ENCODE data around the gene GIPC3.
A peak's percentile ranks its signal among the peaks of the same experiment; 100 is the strongest.
"Not testable (repeated sequence)": the region's sequence is repeated elsewhere in the genome, so short reads cannot be mapped to it uniquely, and the experiment has no call there.

The GIPC3 gene

DNA sequence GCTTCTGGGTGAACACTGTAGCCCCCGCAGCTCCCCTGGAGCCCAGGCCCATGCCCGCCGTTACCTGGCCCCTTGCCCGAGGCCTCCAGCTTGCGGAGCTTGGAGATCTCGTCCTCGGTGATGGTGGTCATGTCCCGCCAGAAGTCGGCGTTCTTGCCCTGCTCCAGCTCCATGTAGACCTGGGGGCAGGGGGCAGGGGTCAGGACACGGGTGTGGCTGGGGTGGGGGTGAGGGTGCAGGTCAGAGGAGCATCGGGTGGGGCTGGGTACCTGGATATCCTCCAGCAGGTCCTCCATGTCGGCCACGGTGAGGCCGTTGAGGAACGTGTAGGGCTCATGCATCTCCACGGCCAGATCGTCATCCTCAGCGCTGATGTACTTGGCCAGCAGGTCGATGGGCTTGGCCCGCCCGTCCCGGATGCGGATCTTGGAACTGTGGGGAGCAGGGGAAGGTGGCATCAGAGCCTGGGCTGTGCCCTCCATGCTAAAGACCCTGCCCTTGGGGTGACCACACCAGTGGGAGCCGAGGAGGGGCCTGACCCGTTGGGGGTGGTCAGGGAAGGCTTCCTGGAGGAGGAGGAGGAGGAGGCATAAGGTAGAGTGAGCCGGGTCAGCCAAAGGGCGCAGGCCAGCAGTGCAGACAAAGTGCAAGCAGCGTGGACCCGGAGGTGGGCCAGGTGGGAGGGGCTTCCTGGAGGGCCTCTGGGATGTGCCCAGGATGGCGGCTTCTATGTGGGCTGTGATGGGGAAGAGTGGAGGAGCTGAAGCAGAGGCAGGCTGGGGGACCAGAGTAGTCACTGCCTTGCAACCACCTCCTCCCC is 33.7 kb downstream of the GIPC3 start:
- DNase-seq (ENCODE audit: low spot score), result no peak

DNA sequence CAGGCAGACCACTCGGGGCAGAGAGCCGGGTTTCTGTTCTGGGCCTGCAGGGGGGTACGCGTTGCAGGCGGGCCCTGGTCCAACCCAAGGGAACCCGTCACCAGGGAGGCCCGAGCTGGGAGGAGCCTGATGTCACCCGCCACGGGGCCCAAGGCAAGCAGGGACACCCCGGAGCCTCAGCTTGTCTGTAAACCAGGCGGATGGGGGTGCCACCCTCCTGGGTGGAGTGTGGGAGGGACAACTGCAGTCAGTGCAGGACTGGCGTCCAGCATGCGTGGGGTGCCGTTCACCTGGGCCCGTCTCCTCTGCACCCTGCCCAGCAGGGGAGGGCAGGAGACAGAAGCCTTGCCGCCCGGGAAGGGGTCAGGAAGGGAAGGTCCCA is 34.3 kb downstream of the GIPC3 start:
- DNase-seq (ENCODE audit: low spot score), result no peak

DNA sequence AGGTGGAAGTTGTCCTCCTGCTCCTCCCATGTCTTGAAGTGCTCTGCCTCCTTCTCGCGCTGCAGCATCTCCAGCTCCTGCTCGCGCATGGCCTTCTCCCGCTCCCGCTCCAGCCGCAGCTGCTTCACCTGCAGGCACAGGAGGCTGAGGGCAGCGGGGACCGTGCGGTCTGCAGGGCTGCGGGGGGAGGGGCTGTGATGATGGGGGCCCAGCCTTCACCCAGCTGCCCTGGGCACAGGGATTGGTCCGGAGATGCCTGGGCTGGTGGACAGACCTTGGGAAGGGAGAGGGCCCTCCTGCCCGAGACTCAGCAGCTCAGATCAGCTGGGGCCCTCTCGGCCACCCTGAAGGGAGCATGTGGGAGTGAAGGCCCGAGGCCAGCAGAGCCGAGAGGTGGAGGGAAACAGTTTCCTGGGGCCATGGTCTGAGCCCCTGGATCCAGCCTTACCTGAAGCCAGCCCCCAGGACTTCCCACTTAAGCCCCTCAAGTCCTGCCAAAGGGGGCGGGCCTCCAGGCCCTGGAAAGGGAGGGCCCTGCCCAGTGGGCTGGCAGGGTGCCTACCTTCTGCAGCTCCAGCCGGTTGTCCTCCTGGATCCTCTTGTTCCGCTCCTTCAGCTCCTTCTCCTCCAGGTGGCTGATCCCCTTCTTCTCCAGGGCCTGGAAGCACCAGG is 35.0 kb downstream of the GIPC3 start:
- DNase-seq (ENCODE audit: low spot score), result no peak

DNA sequence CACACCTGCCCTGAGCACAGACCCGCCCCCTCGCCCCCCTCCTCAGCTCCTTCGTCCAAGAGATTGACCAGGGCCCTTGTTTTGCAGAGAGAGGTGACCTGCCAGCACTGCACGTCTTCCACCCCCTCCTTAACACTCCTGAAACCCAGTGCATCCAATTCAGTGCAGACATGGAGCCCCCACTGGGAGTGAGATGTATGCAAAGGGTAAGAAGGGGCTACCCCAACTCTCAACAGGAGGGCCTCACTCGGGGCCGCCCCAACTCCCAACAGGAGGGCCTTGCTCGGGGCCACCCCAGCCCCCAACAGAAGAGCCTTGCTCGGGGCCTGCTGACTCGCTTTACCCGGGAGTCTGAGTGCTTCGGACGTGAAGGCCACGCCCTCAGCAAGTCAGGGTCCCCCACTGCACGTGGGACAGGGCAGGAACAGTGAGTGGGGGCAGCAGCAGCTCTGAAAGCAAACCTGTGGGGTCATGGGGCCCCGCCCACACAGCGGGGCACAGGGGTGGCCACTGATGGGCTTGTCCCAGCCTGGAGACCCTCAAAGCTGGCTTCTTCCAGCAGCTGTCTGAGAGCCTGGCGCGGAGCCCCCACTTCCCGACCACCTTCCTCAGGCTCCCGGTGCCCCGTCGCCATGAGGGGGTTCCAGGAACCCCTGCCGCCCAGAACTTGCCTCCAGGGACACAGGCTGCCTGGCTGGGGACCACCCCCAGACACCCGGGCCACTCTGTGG is 35.7 kb downstream of the GIPC3 start:
- no peak for DNase-seq (ENCODE audit: low spot score)

DNA sequence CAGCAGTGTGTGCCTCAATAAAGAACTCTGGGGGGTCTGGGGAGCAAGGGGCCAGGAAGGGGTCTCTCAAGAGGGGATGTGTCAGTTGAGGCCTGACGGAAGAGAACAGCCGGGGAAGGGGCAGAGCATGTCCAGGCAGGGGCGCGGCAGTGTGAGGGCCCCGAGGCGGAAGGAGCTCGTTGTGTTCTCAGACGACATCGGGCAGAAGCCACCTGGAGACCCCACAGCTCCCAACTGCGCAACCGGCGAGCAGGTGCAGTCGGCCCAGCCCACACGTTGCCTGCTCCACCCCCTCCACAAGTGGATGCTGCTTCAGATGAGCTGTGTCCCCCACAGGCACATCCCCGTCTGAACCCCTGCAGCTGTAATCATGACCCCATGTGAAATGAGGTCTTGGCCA is 36.4 kb downstream of the GIPC3 start:
- DNase-seq (ENCODE audit: low spot score), result no peak

DNA sequence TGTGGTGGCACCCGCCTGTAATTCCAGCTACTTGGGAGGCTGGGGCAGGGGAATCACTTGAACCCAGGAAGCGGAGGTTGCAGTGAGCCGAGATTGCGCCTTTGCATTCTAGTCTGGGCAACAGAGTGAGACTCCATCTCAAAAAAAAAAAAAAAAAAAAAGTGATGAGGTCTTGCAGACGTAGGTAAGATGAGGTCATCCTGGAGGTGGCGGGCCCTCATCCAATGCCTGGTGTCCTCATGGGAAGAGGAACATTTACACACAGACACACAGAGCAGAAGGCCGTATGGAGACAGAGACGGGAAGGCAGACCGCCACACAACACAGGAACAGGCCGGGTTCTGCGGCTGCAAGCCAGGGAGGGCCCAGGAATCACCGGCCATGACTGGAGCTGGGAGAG is 36.9 kb downstream of the GIPC3 start:
- no peak for DNase-seq (ENCODE audit: low spot score)

DNA sequence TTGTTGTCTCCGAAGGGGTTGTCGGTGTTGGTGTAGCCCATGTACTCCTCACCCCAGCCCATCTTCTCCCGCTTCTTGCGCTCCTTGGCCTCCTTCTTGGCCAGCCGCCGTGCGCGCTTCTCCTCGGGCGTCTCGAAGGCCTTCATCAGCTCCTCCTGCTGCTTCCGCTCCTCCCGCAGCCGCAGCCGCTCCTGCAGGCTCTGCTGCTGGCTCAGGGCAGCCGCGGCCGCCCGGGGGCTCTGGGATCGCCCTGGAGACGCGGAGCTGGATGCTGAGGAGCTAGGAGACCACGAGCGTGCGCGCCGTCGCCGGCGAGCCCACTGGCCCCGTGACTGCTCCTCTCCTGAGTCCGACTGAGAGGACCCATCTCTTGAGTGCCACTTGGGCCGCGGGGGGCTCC is 38.4 kb downstream of the GIPC3 start:
- no peak for DNase-seq (ENCODE audit: low spot score)

DNA sequence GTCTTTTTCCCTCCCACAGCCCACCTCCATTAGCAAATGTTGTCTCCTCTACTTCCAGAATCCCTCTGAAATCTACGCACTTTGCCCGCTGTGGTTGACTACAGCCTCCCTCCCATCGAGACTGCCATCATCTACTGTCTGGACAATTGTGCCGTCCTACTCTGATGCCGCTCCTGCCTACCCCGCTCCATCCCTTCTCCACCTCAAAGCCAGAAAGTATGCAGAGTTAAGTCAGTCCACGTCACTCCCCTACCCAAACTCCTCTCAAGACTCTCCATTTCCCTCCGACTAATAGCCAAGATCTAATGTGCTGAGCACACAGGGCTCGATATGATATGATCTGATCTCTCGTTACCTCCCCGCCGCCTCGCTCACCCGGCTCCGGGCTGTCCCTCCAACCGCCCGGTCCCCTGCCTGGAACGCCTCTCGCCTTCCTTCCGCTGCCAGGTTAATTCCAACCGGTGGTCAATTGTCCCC is 40.8 kb downstream of the GIPC3 start:
- DNase-seq (ENCODE audit: low spot score), result no peak

DNA sequence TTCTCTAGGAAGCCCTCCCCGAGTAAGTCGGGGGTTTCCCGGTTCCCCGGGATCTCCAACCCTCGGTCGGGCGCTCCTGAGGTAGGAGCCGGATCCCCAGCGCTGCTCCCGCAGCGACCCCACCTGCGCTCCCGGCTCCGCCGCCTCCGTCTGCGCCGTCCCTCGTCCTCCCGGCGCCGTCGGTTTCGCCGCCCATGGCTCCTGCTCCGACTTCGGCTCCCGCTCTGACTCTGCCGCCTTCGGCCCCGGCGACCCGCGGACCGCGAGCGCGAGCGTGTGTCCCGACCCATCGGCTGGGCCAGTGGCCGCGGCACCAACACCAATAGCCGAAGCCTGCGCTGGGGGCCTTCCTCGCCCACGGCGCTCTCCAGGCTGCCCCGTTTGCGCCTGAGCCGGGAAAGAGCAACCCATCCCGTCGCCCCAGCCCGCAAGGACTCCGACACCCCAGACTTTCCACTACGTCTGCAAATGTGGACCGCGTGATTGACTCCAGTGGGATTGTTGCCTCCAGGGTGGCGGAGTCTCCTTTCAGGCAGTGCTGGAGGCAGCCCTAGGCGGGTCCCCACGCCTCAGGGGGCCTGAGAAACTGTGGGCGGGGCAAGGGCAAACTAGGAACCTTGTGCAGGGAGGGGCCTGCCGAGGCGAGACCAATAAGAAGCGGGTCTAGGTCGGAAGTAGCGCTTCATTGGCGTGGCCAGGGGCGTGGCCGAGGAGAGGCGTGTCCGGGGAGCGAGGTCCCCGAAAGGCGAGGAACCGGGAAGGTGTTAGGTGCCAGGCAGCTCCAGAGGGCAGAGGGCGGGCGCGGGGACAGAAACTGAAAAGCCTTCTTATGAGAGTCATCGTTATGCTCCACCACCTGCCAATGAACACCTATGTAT is 41.4 kb downstream of the GIPC3 start, which contains the start of gene CACTIN:
CACTIN (minus strand) TSS at position 318 of the 878 bp plus-strand sequence; CDS start at position 290, 28 bp downstream.
- peak; percentile 99 for DNase-seq (ENCODE audit: low spot score)

DNA sequence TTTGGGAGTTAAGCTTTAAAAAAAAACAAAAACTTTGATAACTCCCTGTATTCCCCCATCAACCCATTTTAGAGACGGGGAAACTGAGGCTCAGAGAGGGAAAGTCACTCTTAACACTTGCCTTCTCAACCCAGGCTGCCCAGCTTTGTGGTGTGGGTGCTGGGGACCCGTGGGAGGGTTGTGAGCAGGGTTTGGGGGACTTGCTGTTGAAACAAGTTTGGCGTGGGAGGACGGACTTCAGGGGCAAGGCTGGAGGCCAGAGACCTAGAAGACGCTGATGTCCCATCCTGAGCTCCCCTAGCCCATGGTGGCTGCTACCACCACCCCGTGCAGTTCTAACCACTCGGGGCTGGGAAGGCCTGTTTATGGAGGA is 42.1 kb downstream of the GIPC3 start:
- no peak for DNase-seq (ENCODE audit: low spot score)

DNA sequence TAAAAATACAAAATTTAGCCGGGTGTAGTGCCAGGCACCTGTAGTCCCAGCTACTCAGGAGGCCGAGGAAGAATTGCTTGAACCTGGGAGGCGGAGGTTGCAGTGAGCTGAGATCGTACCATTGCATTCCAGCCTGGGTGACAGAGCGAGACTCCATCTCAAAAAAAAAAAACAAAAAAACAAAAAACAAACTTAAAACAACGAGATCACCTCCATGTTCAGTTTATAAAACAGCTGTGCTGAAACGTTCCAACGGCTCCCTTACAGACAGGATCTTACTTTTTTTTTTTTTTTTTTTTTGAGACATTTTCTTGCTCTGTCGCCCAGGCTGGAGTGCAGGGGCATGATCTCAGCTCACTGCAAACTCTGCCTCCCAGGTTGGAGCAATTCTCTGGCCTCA is 43.5 kb downstream of the GIPC3 start:
- DNase-seq (ENCODE audit: low spot score), result not testable (repeated sequence)

DNA sequence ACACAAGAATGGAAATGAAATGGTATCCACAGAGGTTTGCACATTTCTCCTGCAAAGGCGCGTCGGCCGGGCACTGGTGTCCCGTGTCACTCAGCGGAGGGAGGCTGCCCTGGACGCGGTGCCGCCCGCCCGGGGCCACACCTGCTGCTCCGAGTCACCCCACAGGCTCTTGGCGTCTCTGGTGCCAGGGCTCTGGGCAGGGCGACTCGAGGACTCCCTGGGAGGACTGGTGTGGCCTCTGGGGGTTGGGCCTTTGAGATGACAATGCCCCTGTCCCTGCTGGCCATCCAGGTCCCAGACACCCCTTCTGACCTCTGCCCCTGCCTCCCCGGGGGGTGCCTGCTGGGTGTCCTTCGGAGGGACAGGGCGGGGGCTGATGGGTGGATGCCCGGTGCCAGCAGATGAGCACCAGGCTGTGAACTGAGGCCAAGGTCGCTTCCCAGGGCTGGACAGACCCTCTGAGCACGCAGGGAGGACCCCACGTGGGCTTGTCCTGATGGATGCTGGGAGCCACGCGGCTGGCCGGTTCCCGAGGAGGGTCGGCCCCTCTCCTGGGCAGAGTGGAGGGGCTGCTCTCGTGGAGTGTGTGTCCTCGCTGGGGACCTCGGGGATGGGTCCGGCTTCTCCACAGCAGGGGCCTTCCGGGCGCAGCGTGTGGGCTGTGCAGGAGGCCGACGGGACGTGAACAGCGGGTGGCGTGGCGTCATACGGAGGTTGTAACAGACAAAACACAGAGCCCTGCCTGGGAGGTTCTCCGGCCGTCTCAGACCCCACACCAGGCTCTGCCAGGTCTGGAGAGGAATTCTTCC is 46.0 kb downstream of the GIPC3 start:
- DNase-seq (ENCODE audit: low spot score), result no peak

DNA sequence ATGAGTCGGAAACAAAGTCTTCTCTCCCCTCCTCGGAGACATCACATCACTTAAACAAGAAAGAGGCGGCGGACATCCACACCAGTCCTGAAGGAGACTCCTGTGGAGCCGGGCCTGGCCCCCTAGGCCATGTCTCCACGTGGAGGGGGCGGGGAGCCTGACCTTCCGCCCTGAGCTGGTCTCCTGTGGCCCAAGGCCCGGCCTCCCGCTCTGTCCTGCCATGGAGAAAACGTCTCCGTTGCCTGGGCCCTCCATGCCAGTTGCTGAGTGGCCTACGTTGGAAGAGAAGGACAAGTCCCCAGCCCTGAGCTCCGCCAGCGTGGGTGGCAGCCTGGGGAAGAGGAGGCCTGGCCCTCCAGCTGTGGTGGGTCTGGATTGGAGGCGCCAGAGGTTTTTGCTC is 46.8 kb downstream of the GIPC3 start:
- DNase-seq (ENCODE audit: low spot score), result no peak

DNA sequence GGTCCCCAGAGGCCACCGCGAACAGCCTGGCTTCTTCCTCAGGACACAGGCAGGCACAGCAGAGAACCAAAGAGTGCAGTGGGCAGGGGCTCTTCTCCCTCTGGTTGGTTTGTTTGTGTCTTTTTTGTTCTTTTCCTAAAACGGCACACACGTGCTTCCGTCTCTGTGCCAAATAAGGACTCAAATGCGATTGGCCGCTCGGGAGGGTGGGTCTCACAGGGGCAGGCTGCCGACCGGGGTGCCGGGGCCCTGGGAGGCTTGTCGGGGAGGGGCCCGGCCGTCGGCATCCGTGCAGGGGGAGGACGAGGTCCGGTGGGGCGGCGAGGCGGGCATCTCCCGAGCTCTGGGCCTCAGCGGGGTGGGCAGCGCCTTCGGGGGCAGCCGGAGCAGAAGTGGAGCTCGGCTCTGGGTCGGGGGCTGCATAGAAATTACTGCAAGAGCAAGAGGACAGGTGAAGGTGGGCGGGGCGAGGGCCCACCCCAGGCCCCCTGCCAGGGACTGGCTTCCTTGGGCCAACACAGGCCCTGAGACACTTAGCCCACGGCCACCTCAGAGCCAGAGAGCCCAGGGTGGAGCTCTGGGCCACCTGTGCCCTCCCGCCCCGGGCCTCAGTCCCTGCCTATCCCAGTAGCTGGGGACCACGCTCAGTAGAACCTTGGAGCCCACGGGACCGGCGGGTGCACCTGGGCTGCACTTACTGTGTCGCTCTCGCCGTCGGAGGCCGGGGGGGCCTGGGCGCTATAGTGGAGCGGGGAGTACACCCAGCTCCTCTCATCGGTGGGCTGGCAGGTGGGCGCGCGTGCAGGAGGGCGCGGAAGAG is 47.7 kb downstream of the GIPC3 start:
- no peak for DNase-seq (ENCODE audit: low spot score)

DNA sequence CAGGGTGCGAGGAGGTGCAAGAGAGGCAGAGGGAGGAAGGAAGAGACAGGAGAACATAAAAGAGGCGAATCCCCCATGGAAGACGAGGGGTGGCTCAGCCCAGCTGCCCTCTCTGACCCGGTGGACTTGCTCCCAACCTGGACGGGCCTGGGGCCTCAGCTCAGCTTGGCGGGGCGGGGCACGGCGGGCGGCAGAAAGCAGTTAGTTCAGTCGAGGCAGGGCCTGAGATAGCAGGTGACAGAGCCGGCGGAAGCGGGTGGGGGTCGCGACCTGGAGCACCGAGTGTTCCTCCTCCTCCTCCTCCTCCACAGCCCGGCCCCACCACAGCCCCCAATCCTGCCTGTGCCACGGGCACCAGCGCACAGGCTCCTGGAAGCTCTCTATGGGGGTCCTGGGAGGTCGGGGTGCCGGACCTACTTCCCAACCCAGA is 48.3 kb downstream of the GIPC3 start:
- no peak for DNase-seq (ENCODE audit: low spot score)

DNA sequence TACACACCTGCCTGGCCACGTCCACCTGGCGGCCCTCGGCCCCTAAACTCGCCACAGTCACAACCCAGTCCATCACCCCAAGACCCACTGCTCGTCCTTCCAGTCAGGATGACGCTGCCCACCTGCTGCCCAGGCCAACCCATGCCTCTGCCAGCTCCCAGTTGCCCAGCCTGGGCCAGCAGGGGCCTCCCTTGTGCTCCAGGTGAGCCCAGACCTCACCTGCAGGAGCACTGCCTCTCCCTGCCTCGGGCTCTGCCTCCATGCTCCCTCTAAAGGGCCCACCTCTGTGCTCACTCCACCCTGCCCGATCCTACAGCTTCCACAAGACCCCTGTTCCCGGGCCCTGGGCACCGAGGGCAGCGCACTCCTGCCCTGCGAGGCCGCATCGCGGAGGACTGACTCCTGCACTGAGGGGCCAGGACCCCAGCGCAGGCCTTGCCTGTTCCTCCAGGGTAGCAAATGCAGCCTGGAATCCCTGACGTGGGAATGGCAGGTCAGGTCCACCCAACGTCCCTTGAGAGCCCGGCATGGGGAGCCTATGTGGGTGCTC is 49.3 kb downstream of the GIPC3 start:
- DNase-seq (ENCODE audit: low spot score), result no peak

DNA sequence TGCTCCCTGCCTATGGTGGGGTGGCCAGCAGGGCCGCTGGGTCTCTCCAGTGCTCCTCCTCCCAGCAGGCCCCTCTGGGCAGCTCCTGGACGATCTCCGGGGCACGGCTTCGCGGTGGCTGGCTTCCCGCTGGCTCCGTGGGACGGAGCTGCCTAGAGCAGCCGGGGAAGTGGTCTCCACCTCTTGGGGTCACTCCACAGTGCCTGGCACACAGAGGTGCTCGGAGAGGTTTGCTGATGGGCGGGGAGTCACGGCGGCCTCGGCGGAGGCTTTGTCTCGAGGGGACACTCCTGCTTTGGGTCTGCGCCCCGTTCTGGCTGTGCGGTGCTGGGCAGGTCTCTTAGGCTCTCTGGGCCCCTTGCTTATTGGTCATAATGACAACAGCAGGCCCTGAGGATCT is 51.2 kb downstream of the GIPC3 start:
- DNase-seq (ENCODE audit: low spot score), result no peak

DNA sequence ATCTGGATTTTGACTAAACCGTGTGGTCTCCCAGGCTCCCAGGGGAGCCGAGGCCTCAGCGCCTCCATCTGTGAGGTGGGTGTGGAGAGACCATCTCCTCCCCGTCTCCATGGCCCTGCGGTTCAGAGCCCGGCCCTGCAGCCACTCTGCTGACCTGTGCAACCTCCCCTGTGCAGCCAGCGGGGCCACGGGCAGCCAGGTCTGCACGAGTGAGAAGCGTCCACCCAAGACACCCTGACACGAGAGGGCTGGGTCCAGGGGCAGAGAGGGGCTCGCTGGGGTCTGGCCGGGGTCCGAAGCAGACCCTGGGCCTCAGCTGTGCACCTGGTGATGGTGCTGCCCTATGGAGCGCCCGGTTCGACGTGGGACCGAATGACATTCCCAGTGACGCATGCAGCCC is 51.7 kb downstream of the GIPC3 start:
- no peak for DNase-seq (ENCODE audit: low spot score)

DNA sequence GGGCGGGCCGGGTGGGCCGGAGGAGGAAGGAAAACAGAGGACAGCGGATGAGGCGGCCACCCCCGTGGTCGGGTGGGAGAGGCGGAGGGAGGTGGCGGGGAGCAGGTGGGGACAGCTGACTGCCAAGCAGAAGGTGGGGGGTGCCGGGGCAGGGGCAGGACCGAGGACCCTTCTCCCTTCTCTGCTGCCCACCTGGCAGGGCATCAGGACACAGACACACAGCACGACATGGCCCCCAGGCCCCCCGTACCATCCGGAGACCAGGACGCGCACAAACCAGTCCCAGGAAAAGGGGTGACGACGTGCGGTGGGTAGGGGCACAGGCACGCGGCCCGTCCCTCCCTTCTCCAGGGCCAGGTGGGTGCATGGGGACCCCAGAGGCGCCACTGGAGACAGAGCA is 52.3 kb downstream of the GIPC3 start:
- DNase-seq (ENCODE audit: low spot score), result no peak
